ENCODE measurements around the gene TSPY8.
"Not testable (repeated sequence)": the region's sequence is repeated elsewhere in the genome, so short reads cannot be mapped to it uniquely, and the experiment has no call there.

The TSPY8 gene, protein sequence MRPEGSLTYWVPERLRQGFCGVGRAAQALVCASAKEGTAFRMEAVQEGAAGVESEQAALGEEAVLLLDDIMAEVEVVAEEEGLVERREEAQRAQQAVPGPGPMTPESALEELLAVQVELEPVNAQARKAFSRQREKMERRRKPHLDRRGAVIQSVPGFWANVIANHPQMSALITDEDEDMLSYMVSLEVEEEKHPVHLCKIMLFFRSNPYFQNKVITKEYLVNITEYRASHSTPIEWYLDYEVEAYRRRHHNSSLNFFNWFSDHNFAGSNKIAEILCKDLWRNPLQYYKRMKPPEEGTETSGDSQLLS

DNA sequence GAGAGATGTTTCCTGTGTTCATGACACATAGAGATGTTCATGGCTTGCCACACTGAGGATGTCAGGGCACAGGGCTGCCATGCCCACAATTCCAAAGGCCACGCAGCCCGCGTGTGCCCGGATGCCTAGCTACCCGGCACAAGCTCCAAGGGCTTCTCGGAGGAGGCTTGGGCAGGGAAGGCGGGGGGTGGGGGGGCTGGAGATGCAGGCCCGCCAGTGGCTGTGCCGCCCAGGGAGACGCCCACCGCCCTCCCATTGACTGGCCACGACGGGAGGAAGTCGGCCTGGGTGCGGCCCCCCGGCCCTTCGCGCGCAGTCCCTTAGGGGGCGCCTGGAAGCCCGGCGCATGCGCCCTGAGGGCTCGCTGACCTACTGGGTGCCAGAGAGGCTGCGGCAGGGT lies at the start of gene TSPY8:
TSS of gene TSPY8 (plus strand) at position 301 of the 400 bp plus-strand sequence. CDS start at position 347, 46 bp downstream.
- DNase-seq, result not testable (repeated sequence)

DNA sequence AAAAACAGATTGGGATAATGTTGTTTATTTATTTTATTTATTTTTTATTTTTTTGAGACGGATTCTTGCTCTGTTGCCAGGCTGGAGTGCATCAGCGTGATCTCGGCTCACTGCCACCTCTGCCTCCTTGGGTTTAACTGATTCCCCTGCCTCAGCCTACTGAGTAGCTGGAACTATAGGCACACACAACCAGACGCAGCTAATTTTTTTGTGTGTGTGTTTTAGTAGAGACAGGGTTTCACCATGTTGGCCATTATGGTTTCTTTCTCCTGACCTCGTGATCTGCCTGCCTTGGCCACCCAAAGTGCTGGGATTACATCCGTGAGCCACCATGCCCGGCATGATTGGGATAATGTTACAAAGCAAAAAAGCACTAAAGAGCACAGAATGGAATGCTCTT lies 36.6 kb upstream of the TSPY8 start:
- no peak for DNase-seq

DNA sequence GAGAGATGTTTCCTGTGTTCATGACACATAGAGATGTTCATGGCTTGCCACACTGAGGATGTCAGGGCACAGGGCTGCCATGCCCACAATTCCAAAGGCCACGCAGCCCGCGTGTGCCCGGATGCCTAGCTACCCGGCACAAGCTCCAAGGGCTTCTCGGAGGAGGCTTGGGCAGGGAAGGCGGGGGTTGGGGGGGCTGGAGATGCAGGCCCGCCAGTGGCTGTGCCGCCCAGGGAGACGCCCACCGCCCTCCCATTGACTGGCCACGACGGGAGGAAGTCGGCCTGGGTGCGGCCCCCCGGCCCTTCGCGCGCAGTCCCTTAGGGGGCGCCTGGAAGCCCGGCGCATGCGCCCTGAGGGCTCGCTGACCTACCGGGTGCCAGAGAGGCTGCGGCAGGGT lies 20.4 kb upstream of the TSPY8 start, which contains the start of gene TSPY4:
TSS of gene TSPY4 (plus strand) at position 301 of the 400 bp plus-strand sequence. CDS start at position 347, 46 bp downstream.
- not testable (repeated sequence) for DNase-seq

DNA sequence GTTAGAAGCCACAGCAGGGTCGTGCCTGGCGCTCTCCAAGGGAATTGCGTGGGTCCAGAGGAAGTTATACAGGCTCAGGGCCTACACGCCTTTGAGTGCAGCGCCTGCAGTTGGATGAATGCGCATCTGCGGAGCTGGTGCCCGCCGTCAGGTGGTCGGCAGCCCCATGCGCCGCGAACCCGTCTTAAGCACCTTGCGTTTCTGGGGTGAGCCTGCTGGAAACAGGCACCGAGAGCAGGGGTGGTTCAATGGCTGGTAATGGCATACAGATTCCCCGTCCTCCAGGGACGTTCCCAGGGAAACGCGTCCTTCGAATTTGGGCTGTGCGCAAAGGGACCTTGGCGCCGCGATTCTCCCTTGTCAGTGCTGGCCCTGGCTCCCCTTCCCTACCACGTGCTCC lies 38.9 kb downstream of the TSPY8 start:
- not testable (repeated sequence) for DNase-seq

DNA sequence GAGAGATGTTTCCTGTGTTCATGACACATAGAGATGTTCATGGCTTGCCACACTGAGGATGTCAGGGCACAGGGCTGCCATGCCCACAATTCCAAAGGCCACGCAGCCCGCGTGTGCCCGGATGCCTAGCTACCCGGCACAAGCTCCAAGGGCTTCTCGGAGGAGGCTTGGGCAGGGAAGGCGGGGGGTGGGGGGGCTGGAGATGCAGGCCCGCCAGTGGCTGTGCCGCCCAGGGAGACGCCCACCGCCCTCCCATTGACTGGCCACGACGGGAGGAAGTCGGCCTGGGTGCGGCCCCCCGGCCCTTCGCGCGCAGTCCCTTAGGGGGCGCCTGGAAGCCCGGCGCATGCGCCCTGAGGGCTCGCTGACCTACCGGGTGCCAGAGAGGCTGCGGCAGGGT lies 40.5 kb downstream of the TSPY8 start, which contains the start of gene TSPY3:
TSS of gene TSPY3 (plus strand) at position 301 of the 400 bp plus-strand sequence. CDS start at position 347, 46 bp downstream.
- not testable (repeated sequence) for DNase-seq

All from stimulated activated CD4-positive, alpha-beta T cell treated with anti-CD3 and anti-CD28 coated beads, Interleukin-4, amount 100 ng/mL, for 1 hour (primary cell).